Dedifferentiated amniotic fluid mesenchymal stem cell (primary cell): ENCODE measurements around the gene NFKBIE.
"Not testable (repeated sequence)": the region's sequence is repeated elsewhere in the genome, so short reads cannot be mapped to it uniquely, and the experiment has no call there.

ENCODE experiments used
- DNase-seq: peaks from one replicate; pipeline ENCODE4 v3.0.0-alpha.2; 2016; ENCODE audit errors: extremely low spot score

NFKBIE gene, protein sequence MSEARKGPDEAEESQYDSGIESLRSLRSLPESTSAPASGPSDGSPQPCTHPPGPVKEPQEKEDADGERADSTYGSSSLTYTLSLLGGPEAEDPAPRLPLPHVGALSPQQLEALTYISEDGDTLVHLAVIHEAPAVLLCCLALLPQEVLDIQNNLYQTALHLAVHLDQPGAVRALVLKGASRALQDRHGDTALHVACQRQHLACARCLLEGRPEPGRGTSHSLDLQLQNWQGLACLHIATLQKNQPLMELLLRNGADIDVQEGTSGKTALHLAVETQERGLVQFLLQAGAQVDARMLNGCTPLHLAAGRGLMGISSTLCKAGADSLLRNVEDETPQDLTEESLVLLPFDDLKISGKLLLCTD

DNA sequence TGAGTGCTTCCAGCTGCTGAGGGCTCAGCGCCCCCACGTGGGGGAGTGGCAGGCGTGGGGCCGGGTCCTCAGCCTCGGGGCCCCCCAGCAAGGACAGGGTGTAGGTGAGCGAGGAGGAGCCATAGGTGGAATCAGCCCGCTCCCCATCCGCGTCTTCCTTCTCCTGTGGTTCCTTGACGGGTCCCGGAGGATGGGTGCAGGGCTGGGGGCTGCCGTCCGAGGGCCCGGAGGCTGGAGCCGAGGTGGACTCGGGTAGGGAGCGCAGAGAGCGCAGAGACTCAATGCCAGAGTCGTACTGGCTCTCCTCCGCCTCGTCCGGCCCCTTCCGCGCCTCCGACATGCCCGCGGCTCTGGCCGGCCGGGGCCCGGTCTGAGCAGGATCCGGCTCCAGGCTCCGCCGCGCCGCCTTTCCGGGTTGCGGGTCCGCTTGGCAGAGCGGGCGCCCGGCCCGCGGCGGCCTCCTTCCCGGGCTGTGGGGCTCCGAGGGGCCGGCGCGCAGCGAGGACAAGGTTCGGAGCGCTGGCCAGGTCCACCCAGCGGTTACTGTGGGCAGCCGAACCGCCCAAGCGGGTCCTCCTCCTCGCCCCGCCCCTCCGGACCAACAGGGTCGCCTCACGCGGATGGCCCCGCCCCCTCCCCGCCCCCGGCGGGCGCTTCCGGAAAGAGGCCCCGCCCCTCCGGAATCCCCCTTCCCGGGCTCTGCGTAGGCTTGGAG is at the start of gene NFKBIE:
Gene NFKBIE (minus strand): TSS at position 545 of the 715 bp plus-strand sequence. CDS start 205 bp downstream, at position 340.
- peak; percentile 88 for DNase-seq

DNA sequence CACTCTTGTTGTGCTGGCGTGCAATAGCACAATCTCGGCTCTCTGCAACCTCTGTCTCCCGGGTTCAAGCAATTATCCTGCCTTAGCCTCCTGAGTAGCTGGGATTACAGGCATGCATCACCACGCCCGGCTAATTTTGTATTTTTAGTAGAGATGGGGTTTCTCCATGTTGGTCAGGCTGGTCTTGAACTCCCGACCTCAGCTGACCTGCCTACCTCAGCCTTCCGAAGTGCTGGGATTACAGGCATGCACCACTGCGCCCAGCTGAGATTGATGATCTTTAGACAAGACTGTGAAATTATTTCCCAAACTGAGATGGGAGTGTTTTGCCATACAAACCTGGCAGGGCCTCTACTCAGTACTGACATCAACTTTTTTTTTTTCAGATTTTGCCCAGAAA is 49.3 kb upstream of the NFKBIE start:
- DNase-seq = not testable (repeated sequence)

DNA sequence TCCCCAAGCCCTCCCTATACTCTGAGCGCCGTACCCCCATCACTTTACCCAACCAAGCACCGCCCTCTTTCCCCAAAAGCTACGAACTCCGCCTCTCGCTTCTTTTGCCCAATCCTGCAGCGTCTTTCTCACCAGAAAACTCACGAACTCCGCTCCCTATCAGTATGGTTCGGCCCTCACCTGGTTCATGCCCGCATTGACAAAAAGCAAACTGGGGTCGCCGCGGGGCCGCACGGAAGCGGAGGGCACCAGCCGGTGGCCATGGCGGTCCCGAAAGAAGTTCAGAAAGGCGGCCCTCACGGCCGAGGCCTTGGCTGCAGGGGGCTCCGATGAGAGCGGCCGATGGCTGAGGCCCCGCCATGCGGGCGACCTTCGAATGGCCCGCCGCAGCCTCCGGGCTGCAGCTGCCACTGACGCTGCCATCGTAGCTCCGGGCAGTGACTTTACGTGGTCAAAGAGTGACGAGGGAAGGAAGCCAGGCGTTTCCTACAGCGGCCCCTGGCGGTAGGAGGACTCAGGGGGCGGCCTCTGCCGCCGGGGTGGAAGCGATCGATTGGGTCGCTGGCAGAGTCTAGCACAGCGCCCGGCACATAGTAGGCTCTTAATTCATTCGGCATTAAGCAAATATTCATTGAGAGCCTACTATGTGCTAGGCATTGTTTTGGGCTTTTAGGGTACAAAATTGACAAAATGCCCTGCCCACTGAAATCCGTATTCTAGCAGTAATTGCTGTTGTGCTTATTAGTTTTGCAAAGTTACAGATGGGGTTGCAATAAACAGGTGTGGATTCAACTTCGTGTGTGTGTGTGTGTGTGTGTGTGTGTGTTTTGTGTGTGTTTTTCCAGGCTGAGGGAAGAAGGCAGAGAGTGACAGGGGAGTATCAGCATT is 47.8 kb upstream of the NFKBIE start, which contains the start of gene AARS2:
Gene AARS2 (minus strand): TSS at position 447 of the 888 bp plus-strand sequence. CDS start 24 bp downstream, at position 423.
- DNase-seq = peak; percentile 82

DNA sequence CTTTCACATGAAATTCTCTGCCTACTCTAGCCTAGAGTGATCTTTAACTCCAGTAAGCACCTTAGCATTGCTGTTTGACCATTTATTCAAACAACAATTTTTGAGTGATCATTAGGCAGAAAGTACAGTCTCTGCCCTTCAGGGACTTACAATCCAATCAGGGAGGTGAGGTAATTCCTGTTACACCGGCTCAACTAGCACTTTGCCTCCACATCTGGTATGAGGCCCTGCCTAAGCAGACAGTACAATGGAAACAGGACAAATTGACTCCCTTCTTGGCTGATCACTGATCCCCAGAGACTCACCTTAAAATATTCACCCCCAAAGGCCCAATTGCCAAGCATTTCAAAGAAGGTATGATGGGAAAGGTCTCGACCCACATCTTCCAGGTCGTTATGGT is 46.4 kb upstream of the NFKBIE start:
- no peak for DNase-seq

DNA sequence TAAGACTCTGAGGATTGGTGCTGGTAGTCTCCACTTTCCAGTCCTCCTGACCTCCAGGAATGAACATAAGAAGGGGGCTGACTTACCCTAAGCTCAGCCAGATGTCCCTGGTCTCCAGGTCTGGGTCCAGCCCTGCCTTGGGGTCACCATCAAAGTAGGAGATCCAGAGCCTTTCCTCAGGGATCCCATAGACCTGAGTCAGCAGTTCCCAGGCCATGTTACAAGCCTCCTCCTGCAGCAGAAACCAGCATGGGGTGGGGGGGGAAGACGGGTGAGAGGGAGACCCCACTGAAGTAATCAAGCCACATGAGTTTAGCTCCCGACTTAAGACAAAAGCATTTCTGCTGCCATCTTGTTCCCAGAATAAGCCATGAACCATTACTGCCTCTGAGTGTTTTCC is 46.0 kb upstream of the NFKBIE start:
- DNase-seq = no peak

DNA sequence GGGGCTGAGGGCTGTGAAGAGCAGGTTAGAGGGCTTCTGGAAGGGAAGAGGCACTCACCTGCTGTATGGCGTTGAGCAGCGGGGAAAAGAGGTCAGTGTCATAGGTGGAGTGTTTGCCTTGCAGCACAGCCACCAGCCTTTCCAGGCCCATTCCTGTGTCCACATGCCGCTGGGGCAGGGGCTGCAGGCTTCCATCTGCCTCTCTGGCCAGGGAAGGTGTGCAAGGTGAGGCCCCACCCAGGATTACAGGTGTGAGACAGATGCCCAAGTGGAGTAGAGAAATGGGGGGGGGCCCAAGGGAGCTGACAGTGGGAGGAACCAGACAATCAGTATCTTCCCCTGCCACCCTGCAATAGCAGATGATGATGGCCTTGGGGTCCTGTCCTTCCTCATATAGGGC is 44.9 kb upstream of the NFKBIE start:
- DNase-seq = no peak

DNA sequence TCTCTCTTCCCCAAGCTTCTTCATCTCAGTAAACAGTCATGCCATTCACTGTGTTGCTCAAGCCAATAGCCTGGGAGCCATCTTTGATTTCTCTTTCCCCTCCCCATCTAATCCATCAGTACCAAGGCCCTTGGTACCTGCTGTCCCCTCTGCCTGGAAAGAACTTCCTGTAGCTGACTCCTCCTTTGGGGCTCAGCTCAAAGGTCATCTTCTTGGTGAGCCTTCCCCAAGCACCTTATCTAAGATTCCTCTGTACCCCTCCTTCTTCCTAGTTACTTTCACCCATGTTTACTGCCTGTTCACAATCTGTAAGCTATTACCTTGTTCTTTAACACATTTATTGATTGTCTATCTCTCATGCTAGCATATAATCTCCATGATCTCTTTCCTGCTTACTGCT is 44.3 kb upstream of the NFKBIE start:
- DNase-seq = no peak

DNA sequence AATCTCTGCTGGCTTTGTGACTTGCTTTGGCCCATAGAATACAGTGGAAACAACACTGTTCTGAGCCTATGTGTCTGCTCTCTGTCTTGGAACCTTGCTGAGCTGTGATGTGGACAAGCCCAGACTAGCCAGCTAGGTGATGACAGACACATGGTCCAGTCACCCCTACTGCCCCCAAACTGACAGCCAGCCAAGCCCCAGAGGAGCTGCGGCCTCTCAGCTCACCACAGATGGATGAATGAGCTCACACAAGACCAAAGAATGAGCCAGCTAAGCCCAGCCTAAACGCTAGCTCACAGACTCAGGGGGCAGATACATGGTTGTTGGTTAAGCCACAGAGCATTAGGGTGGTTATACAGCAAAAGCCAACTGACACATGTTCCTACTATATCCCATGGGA is 43.7 kb upstream of the NFKBIE start:
- DNase-seq = no peak

DNA sequence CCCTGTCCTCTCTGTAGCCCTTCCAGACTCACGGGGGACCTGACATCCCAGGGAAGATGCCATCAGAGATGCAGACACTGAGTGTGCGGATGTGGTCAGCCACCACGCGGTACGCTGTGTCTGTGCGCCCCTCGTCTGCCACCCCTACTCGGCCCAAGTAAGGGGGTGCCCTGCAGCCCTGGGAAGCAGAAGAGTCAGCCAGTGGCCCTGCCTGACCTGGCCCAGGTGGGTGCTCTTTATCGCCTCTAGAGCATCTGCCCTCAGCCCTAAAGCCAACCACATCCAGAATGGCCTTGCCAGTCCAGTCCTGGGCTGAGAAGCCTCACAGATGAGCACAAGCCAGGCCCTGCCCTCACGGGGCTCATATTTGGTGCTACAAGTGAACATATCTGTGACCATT is 41.9 kb upstream of the NFKBIE start:
- no peak for DNase-seq

DNA sequence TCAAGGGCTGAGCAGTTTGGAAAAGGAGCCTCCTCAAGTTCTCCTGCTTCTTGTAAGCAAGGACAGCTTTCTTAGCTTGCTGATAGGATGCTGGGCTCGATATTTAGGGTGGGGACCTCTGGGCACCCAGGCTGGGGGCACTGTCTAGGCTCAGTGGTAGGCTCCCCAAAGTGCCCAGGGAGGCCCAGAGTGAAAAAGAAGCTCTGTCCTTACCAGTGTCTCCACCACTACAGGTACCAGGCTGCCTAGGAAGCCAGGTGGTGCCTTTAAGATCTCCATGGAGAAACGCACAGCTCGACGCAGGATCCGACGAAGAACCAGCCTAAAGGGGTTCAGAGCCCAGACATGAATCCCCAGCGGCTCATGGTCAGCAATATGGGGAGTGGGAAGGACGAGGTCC is 41.4 kb upstream of the NFKBIE start:
- no peak for DNase-seq

DNA sequence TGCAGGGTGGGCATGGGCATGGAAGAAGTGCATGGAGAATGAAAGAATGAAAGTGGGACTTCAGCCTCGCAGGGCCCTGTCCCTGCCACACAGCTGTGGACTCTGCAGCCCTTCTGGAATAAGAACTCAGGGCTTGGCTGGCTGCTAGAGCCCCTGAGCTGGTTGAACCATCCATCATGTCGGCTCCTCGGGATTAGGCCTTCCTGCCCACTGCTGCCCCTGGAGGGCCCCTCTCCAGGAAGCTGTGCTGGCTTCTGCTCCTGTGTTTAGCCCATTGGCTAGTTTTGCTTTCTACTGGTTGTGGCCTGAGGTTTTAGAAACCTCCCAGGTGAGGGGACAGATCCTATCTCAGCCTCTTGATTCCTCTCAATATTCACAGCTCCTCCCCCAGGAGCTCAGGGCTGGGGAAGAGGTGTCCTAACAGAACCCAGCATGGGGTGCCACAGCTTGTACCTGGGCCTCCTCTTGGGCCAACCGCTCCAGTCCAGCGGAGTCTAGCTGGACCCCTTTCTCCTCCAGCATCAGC is 39.9 kb upstream of the NFKBIE start:
- DNase-seq = no peak

DNA sequence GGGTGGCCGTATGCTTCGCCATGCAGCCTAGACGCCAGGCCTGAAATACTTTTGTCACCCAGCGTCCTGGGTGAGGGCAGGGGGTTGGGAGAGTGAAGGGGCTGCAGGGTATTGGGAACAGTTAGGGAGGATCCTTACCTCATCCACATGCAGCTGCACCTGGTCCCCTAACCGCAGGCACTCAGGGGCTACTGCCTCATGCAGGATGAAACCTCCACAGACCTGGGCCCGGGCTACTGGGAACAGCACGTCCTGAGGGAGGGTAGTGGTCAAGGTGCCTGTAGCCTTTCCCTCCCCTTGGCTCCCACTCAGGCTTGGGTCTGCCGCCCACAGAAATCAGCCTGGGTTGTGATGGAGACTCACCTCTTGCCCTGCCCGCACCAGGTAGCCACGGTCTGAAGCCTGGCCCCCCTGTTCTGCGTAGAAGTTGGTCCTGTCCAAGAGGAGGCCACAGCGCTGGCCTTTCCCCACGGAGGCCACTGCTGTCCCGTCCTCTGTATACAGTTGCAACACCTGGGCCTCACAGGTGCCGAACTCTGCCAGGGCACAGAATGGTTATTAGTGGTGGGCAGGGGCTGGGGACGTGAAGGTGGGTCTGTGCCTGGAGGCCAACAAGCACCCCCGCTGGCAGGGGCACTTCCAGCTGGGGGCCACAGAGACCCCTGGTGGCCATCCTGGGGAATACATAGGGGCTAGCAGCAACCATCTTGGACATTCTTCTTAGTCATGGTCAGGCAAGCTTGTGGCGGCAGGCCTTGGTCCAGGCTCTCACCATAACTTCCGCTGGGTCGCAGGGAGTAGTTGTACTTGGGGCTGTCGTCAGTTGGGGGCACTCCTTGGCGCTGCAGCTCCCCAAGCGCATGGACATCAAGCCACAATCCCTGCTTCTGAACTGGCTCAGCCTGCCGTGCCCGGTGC is 39.2 kb upstream of the NFKBIE start:
- no peak for DNase-seq

DNA sequence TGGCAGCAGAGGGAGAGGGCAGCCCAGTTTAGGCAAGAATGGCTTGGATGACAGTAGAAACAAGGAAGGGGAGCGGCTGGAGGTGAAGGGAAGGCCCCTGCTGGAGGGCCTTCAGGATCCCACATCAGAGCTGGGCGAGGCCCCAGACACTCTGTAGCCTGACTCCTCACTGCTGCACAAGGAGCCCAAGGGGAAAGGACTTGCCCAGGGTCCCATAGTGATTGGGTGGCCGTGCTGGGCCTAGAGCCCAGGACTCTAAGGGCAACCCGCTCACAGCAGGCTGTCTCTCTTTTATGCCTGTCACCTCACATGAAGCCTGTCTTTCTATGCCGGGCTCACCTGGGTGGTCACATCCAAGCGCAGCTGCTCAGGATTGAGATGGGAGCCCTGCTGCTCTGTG is 38.5 kb upstream of the NFKBIE start:
- DNase-seq = no peak

DNA sequence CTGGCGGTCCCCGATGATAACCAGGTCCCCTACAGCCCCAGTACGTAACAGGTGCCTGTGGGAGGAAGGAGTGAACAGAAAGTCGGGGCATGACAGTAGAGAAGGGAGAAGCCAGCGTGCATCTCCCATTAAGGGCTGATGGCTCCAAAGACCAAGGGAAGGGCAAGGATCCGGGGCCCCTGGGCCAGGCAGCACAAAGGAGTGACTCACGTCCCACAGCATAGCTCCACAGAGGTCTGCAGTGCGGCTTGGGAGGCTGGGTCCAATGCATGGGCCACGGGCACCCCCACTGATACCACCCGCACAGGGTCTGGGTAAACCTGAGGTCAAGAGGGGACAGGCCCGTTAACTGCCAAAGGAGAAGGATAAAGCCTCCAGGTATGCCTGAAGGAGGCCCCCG is 37.5 kb upstream of the NFKBIE start:
- DNase-seq = no peak

DNA sequence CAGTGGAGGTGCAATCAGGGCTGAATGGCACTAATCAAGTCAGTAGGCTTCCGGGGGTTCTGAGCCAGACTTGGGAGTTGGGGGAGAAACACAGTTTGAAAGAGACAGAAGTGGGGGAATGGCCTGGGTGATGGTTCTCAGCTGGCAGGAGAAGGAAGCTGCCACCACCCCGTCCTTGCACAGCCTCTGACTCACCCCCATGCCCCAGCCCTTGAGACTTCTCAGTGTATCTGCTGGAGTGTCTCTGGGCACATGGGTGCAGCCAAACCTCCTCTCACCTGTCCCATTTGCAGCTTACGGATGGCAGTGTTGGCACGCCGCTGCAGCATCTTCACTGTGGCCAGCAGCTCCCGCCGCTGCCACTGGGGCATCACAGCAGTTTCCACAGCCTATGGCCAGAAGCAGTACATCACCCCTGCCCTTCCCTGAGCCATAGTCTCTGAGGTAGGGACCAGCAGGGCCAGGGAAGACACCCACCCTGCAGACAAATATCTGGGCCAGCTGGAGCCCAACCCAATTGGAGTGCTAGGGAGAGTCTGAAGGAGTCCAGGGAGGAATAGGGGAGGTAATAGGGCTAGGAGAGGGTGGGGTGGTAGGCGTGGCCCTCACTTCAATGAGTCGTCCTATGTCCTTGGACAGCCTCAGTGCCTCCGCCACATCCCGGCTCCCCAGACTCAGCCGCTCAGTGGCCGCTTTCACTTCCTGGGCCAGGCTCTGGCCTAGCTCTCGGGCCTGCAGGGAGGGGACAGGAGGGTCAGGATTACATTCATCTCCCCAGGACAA is 36.6 kb upstream of the NFKBIE start:
- DNase-seq = no peak

DNA sequence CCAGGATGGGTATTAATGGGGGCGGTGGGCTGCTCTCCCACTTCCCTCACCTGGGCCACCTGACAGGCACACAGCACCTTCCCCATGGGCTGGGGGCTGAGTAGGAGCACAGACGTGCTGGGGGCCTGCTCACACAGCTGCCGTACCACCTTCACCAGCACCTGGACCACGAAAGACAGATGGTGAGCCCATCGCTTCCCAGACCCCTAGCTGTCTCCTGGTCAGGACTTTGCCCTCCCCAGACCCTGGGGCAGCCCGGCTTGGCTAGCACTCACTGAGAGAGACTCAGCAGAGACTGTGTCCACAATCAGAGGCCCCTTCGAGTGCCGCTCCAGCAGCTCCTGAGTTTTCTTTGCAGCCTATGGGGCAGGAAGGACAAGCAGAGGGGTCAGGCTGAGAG is 35.8 kb upstream of the NFKBIE start:
- DNase-seq = no peak

DNA sequence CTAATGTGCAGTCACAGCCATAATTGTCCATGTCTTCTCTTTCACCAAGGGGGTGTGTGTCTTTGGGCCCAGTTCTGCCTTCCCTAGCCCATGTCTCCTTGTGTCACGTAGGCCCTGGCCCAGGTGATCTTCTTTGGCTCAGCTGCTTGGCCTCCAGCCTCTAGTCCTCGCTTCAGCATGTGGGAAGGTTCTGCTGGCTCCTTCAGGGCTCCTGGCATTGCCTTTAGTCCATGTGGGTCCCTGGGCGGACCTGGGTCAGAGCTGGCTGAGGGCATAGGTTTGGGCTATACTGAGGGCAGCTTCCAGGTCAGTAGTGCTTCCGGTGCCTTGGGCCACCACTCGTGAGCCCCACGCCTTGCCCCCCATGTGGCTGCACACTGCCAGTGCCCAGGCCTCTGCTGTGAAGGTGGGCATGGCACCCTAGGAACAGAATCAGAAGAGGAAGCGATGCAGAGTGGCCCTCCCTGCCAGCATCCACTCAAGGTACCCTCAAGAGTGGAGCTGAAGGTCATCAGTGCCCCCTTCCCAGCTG is 35.0 kb upstream of the NFKBIE start:
- no peak for DNase-seq

DNA sequence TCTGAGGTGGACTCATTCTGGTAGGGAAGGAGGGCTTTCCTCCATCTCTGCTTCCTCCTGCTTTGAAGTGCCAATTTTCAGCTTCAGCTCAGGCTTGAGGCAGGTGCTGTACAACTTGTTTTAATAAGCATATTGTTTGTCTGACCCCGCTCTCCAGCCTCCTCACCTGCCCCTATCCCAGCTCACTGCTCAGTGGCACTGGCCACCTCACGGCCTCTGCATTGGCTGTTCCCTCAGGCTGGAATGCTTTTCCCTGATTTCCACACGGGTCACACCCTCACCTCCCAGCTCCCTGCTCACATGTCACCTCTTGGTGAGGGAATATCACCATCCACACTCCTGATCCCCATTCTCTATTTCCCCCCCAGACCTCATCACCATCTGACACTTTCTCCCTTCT is 33.5 kb upstream of the NFKBIE start:
- DNase-seq = no peak

DNA sequence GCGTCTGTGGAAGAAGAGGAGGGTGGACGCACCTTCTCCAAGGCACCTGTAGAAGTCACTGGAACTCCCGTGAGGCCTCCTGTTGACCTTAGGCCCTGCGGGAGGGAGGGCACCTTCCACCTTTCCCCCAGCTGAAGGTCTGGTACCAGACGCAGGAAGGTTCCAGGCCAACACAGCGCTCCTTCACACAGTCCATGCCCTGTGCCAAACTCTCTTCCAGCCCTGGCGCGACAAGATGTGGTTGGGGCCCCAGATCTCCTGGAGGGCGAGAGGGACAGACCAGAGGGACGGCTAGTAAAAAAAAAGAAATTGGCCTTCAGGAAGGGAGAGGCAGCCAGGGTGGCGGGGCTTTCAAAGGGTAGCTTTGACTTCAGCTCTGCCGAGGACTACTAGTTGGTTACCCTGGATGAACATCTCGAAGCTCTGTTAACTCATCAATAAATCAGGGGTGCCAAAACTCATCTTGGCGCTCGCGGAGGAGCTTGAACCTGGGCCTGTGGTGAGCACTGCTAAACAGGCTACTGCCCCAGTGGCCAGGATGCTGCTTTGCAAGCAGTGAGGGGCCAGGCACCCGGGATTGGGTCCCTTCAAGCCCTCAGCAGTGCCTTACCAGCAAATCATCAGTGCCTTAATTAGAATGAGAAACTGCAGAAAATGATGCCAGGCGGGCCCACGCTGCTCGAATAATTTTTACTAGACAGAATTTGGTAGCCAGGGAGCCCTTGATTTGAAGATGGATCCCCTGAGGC is 32.9 kb upstream of the NFKBIE start:
- no peak for DNase-seq
